ENCODE data around the gene KDM5A.
"Not testable (repeated sequence)": the region's sequence is repeated elsewhere in the genome, so short reads cannot be mapped to it uniquely, and the experiment has no call there.

KDM5A gene

DNA sequence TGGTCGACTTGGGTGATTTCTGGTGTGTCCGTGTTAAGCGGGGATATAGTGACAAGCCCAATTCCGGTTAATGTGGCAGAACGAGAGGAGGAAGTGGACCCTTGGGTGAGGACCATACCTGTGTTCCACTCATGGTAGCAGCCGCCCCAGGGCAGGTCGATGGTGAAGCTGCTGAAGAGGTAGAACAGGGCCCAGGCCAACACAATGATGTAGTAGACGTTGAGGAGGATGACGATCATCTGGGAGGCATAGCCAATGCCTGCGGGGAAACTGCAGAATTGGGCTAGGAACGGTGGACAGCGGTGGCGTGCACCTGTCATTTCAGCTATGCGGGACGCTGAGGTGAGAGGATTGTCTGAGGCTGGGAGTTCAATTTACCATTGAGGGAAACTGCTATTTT, 146.6 kb downstream of the KDM5A start:
- no peak overlapping the region for H3K4me3 ChIP-seq (ENCODE audit: low read depth, low read length)
- TF ChIP-seq, protein P1, sequence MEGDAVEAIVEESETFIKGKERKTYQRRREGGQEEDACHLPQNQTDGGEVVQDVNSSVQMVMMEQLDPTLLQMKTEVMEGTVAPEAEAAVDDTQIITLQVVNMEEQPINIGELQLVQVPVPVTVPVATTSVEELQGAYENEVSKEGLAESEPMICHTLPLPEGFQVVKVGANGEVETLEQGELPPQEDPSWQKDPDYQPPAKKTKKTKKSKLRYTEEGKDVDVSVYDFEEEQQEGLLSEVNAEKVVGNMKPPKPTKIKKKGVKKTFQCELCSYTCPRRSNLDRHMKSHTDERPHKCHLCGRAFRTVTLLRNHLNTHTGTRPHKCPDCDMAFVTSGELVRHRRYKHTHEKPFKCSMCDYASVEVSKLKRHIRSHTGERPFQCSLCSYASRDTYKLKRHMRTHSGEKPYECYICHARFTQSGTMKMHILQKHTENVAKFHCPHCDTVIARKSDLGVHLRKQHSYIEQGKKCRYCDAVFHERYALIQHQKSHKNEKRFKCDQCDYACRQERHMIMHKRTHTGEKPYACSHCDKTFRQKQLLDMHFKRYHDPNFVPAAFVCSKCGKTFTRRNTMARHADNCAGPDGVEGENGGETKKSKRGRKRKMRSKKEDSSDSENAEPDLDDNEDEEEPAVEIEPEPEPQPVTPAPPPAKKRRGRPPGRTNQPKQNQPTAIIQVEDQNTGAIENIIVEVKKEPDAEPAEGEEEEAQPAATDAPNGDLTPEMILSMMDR (IDR thresholded peaks at IDR 0.05; ENCODE audit: low read depth, low read length), result no peak

DNA sequence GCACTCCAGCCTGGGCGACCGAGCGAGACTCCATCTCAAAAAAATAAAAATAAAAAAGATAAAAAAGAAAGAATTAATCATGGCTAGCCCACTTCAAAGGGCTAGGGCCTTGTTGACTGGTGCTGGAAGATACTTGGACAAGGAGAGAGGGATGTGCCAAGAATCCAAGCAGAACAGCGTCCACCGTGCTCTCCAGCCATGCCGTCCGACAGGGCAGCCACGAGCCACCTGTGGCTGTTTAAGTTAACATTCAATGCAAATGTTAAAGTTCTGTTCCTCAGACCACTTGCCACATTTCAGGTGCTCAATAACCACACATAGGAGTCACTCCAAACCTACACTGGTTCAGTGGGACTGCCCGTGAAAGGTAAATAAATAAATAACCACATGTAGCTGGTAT, 147.9 kb downstream of the KDM5A start:
- TF ChIP-seq, protein P1 (IDR thresholded peaks at IDR 0.05; ENCODE audit: low read depth, low read length), result no peak
- no peak overlapping the region for H3K4me3 ChIP-seq (ENCODE audit: low read depth, low read length)

DNA sequence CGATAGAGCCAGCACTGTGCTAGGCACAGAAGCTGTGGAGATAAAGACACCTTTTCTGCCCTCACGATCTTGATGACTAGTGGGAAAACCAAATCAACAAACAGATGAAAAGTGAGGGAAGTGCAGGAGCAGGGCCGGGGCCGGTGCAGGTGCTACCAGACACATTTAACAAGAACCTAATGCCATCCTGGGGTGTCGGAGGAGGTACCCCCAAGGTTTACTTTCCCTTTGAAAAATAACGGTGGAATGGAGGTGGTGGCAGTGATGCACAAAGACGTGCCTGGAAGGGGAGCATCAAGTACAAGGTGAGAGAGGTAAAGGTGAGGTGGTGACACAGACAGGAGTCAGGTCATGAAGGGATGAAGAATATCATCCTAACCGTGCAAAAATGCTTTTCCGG, 148.6 kb downstream of the KDM5A start:
- TF ChIP-seq, protein P1 (IDR thresholded peaks at IDR 0.05; ENCODE audit: low read depth, low read length), result no peak
- H3K4me3 ChIP-seq (ENCODE audit: low read depth, low read length), result no peak overlapping the region

DNA sequence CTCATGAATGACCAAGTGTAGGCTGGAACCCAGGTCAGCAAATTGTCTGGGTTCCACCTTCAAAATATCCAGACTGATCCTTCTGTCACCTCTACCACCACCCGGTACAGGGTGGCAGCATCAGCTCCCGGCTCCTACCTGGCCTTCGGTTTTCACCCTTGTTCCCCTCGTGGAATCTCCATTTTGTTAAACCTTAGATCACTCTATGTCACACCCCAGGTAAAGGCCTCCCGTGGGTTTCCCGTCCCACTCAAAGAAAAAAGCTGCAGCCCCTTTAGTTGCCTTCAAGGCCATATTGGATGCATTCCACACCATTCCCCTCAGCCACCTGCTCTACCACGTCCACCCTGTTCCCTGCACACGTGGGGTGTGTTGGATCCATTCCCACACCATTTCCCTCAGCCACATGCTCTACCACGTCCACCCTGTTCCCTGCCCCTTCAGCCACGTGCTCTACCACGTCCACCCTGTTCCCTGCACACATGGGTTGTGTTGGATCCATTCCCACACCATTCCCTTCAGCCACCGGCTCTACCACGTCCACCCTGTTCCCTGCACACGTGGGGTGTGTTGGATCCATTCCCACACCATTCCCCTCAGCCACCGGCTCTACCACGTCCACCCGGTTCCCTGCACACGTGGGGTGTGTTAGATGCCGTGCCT, 150.3 kb downstream of the KDM5A start:
- H3K4me3 ChIP-seq (ENCODE audit: low read depth, low read length), result no peak overlapping the region
- TF ChIP-seq, protein P1 (IDR thresholded peaks at IDR 0.05; ENCODE audit: low read depth, low read length), result no peak

DNA sequence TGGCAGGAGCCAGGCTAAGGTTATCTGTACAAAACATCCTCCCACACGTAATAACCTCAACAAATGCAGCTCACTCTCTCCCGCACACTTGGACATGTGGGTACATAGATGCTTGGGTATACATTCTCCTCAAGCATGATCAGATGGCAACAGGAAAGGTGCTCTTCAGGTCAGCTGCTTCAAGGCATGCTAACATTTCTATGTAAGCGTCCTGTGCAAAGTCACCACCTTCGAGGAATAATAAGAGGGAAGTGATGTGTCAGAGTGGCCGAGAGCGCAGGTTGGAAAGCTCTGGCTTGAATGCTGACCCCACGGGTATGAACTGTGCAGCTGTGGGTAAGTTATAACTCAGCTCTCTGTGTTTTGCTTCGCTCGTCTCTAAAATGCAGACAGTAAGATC, 151.0 kb downstream of the KDM5A start:
- TF ChIP-seq, protein P1 (IDR thresholded peaks at IDR 0.05; ENCODE audit: low read depth, low read length), result no peak

DNA sequence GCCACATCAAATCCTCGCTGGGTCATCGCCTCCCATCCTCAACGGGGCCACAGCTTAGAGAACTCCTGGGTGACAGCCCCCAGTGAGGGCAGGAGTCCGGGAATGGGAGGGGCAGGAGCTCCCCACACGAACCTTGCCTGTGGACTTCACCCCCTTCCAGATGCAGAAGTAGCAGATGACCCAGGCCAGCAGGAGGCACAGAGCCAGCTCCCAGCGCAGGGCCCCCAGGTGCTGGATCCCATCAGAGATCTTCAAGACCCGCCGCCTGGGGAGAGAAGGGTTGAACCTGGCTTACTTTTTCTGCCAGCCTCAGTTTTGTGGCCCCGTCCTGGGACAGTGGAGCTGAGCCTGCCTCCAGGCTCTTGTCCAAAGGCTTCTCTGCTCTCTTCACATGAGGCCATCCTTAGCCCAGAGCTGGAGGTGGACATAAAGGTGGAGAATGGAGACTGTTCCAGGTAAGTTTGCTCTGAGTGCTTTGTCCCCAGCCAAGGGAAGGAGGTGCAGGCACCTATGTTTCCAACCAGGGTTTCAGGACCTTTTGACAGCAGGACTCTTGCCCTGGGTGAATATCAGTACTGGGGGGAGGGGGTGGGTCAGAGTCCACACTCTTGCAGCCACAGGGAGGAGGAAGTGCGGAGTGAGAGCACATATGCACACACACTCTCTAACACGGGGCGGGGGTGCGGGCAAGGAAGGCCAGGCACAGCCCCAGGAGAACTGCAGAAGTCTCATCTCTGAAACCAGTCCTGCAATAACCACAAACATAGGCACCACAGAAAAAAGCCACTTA, 151.9 kb downstream of the KDM5A start:
- H3K4me3 ChIP-seq (ENCODE audit: low read depth, low read length), result no peak overlapping the region
- TF ChIP-seq, protein P1 (IDR thresholded peaks at IDR 0.05; ENCODE audit: low read depth, low read length), result no peak

More for the DNA sequence above, 151.0 kb downstream of the KDM5A start:
- H3K4me3 ChIP-seq (ENCODE audit: low read depth, low read length), result no peak overlapping the region

DNA sequence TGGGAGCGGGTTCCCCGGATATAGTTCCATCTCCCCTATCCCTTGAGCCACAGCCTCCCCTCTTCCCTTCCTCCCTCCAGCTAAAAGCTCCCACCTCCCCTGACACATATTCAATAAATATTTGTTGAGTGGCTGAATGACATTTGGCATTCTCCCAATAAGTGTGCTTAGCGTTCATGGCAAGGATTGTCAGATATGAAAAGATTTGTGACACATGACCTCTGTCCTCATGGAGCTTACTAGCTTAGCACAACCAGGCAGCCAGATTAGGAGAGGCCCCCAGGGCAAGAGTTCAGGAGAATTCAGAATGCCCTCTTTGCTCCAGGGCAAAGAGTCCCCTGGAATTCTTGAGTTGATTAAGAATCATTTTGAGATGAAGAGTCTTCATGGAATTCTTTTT, 152.7 kb downstream of the KDM5A start:
- no peak overlapping the region for H3K4me3 ChIP-seq (ENCODE audit: low read depth, low read length)
- TF ChIP-seq, protein P1 (IDR thresholded peaks at IDR 0.05; ENCODE audit: low read depth, low read length), result no peak

DNA sequence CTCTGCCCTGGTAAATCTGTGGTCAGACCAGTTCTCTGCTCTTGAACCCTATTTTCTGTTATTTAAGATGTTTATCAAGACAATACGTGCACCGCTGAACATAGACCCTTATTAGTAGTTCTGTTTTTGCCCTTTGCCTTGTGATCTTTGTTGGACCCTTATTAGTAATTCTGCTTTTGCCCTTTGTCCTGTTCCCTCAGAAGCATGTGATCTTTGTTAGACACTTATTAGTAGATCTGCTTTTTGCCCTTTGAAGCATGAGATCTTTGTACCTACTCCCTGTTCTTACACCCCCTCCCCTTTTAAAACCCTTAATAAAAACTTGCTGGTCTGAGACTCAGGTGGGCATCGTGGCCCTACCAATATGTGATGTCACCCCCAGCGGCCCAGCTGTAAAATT, 153.2 kb downstream of the KDM5A start:
- H3K4me3 ChIP-seq (ENCODE audit: low read depth, low read length), result not testable (repeated sequence)

Data from WI38 (cell line).